SK-N-SH (cell line): ENCODE data around the gene DNAJB11.

Source experiments
- CTCF ChIP-seq: fragments of 200-600 bp; sonication (generic); IDR thresholded peaks from 2 replicates; pipeline ENCODE4 v1.6.1; 2017; ENCODE audit warnings: antibody characterized with exemption, mild to moderate bottlenecking, moderate library complexity
- EP300 ChIP-seq, 2 experiments: IDR thresholded peaks; 2 replicates each; pipeline versions ENCODE4 v1.4.0 to v1.6.1; 2012; ENCODE audit warnings: borderline replicate concordance in 1 of 2, low read depth in 1 of 2, low read length in 1 of 2
- FOXJ3 ChIP-seq: sonication (generic); formaldehyde crosslinking; IDR thresholded peaks from 2 replicates; pipeline ENCODE4 v1.5.1; 2020; ENCODE audit warnings: mild to moderate bottlenecking, missing genetic modification reagents
- FOXM1 ChIP-seq: IDR thresholded peaks from 2 replicates; pipeline ENCODE4 v1.4.0; 2012; ENCODE audit warnings: low read depth, mild to moderate bottlenecking
- IRF3 ChIP-seq: fragments of 150-350 bp; IDR thresholded peaks from 2 replicates; pipeline ENCODE4 v1.6.1; 2016; ENCODE audit warnings: mild to moderate bottlenecking, low read depth, low read length
- JUND ChIP-seq: IDR thresholded peaks from 2 replicates; pipeline ENCODE4 v1.4.0; 2012
- MAX ChIP-seq: IDR thresholded peaks from 2 replicates; pipeline ENCODE4 v1.4.0; 2012; ENCODE audit warnings: low read depth
- POLR2AphosphoS5 ChIP-seq: IDR thresholded peaks from 2 replicates; pipeline ENCODE4 v1.6.1; 2012; ENCODE audit warnings: low read depth, low read length
- RAD21 ChIP-seq: IDR thresholded peaks from 2 replicates; pipeline ENCODE4 v1.6.1; 2012; ENCODE audit warnings: mild to moderate bottlenecking, low read length
- SIN3A ChIP-seq: IDR thresholded peaks from 2 replicates; pipeline ENCODE4 v1.6.1; 2012; ENCODE audit warnings: low read depth, mild to moderate bottlenecking, low read length, moderate library complexity, borderline replicate concordance
- TAF1 ChIP-seq: IDR thresholded peaks from 2 replicates; pipeline ENCODE4 v1.6.1; 2012; ENCODE audit warnings: low read depth, mild to moderate bottlenecking, low read length, moderate library complexity, borderline replicate concordance
- TCF12 ChIP-seq: IDR thresholded peaks from 2 replicates; pipeline ENCODE4 v1.4.0; 2012
- YY1 ChIP-seq: IDR thresholded peaks from 2 replicates; pipeline ENCODE4 v1.4.0; 2012; ENCODE audit warnings: low read depth, mild to moderate bottlenecking

- TF ChIP-seq FOXJ3 (CRISPR knock-in tag) (no peak), CTCF (no peak), POLR2AphosphoS5 (no peak), FOXM1 (no peak), TCF12 (no peak), MAX (no peak), YY1 (no peak), JUND (no peak), RAD21 (no peak), IRF3 (no peak), SIN3A (no peak), EP300 (IDR thresholded peaks at IDR 0.05; ENCODE audit: borderline replicate concordance in 1 of 2, low read depth in 1 of 2, low read length in 1 of 2) (no peak), TAF1 (no peak)
Measured at GRCh38 chr3:186538779-186539178, 31.7 kb upstream of the DNAJB11 start.
